Heart left ventricle (tissue), 13 donors: ENCODE measurements around the gene CHCHD6.

Experiments used
- POLR2A ChIP-seq, 2 donors: fragments of 450-650 bp; IDR thresholded peaks; one replicate each; pipeline ENCODE4 v1.6.1; 2017; ENCODE audit warnings: antibody characterized with exemption in 2 of 2, mild to moderate bottlenecking in 2 of 2, moderate library complexity in 2 of 2
- TF ChIP-seq, protein P1 (sequence below), 12 donors: fragments of 200-600 bp; sonication (generic) in 4 of 12; IDR thresholded peaks; one replicate each; pipeline versions ENCODE4 v1.5.0 to v1.8.0; 2018 to 2022; ENCODE audit warnings: antibody characterized with exemption in 12 of 12, mild to moderate bottlenecking in 5 of 12
- donor health status: ischemic (EF 13 %, LVEDD 7.1; RV severe dilation, severe dysfunction).
- donor health status: DM: no; HTN: yes; CAD: no.
- donor health status: DM: no; HTN: no; CAD: no.
- donor health status: ischemic (EF 25% LVEDD 6.9; RV normal size, moderate dysfunction).
- donor health status: ischemic (EF 25% LVEDD 5.7; RV mildly dilated, moderate dysfunction).
- donor health status: ischemic (EF 35%, LVEDD 5.7; RV mildly dilated, moderate dysfunction).
- donor health status: nonischemic (EF 11% LVEDD 7.7; RV severe dilation, severe dysfunction).
- donor health status: DM: yes; HTN: yes; CAD: no.
- donor health status: PGD.
- donor health status: ischemic (EF 29% LVEDD 5.4; RV normal size, mild dysfunction).
- donor health status: nonischemic (EF 23%, LVEDD 6.1; RV moderate dilation, normal function).

DNA sequence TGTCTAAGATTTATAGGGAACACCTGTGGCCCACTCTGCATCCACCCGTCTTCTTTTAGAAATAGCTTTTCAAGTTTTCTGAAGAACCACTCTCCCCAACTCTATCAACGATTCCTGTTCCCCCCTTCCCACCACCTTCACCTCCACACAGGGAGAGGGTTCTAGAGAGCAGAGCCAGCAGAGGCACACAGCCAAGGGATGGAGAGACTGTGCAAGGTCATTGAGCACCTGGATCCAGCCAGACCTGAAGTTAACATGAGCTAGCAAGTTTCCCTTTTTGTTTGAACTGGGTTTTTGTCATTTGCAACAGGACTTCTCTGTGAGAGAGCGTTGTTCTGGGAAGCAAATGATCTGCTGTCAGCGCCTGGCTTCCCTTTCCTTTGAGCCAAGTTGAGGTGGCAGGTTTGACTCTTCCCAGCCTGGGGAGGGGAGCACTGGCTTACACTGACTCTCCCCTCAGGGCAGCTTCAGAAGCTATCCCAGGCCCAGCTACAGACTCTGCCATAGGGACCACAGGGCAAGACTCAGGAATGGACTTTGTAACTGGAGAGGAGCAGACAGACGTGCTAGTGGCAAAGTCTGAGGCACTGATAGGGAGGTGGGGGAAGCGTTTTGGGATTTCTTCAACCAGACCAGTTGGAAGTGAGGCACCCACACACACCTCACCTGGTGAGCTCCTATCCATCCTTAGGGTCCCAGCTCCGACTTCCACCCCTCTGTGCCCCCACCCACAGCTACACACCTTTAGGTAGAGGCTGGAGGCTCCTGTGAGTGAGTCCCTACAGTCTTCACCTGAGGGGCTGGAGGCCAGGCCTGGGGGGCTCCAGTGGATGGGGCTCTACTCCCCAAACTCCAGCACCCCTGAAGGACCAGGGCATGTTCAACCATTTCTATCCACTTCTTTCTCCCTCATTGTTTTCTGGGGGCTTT, 259.5 kb downstream of the CHCHD6 start:
- TF ChIP-seq, protein P1, sequence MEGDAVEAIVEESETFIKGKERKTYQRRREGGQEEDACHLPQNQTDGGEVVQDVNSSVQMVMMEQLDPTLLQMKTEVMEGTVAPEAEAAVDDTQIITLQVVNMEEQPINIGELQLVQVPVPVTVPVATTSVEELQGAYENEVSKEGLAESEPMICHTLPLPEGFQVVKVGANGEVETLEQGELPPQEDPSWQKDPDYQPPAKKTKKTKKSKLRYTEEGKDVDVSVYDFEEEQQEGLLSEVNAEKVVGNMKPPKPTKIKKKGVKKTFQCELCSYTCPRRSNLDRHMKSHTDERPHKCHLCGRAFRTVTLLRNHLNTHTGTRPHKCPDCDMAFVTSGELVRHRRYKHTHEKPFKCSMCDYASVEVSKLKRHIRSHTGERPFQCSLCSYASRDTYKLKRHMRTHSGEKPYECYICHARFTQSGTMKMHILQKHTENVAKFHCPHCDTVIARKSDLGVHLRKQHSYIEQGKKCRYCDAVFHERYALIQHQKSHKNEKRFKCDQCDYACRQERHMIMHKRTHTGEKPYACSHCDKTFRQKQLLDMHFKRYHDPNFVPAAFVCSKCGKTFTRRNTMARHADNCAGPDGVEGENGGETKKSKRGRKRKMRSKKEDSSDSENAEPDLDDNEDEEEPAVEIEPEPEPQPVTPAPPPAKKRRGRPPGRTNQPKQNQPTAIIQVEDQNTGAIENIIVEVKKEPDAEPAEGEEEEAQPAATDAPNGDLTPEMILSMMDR (IDR thresholded peaks at IDR 0.05), result no peak
- TF ChIP-seq POLR2A (IDR thresholded peaks at IDR 0.05), result no peak
